ENCODE results near the gene MYLK. TPM values are rescaled to one million over a fixed set of nuclear protein-coding genes. Genes with fewer than 3 reads are reported as not detected.

Gene MYLK, protein sequence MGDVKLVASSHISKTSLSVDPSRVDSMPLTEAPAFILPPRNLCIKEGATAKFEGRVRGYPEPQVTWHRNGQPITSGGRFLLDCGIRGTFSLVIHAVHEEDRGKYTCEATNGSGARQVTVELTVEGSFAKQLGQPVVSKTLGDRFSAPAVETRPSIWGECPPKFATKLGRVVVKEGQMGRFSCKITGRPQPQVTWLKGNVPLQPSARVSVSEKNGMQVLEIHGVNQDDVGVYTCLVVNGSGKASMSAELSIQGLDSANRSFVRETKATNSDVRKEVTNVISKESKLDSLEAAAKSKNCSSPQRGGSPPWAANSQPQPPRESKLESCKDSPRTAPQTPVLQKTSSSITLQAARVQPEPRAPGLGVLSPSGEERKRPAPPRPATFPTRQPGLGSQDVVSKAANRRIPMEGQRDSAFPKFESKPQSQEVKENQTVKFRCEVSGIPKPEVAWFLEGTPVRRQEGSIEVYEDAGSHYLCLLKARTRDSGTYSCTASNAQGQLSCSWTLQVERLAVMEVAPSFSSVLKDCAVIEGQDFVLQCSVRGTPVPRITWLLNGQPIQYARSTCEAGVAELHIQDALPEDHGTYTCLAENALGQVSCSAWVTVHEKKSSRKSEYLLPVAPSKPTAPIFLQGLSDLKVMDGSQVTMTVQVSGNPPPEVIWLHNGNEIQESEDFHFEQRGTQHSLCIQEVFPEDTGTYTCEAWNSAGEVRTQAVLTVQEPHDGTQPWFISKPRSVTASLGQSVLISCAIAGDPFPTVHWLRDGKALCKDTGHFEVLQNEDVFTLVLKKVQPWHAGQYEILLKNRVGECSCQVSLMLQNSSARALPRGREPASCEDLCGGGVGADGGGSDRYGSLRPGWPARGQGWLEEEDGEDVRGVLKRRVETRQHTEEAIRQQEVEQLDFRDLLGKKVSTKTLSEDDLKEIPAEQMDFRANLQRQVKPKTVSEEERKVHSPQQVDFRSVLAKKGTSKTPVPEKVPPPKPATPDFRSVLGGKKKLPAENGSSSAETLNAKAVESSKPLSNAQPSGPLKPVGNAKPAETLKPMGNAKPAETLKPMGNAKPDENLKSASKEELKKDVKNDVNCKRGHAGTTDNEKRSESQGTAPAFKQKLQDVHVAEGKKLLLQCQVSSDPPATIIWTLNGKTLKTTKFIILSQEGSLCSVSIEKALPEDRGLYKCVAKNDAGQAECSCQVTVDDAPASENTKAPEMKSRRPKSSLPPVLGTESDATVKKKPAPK (N-terminal part only)
- not detected in 2 replicates for total RNA-seq
- total RNA-seq (2013): 12.2 TPM
- polyA plus RNA-seq: 0.49 and 0.51 TPM in 2 replicates
- polyA minus RNA-seq: 1.7 and 7.7 TPM in 2 replicates

- H3K36me3 ChIP-seq (replicated peaks in 1 of 2; ENCODE audit: control extremely low read depth in 1 of 2, control insufficient read depth in 1 of 2, extremely low read depth in 1 of 2, insufficient read depth in 2 of 2, low read length in 1 of 2): no peaks in the 10 kb centered on the region
- WGBS (ENCODE audit: insufficient coverage): 4% methylated on average over 58 of the region's 70 CpGs
- no peaks in the 10 kb centered on the region for H3K9me3 ChIP-seq (ENCODE audit: control extremely low read depth in 1 of 3, control insufficient read depth in 2 of 3, insufficient read depth in 1 of 3, low read length in 2 of 3)
- H3K4me1 Mint-ChIP-seq: peaks cover 16% of the 10 kb centered on the region
- H3K27me3 Mint-ChIP-seq: peaks cover 43% of the 10 kb centered on the region
- DNase-seq: peak; percentile 40
- peak within 1 kb of the TSS; percentile 54 for H2AFZ ChIP-seq (ENCODE audit: insufficient read depth, low read depth, low read length, poor library complexity, severe bottlenecking)
- peaks cover 8 to 16% of the 10 kb centered on the region in 2 donors for H3K4me1 ChIP-seq (ENCODE audit: control insufficient read depth in 2 of 2, insufficient read depth in 2 of 2, low read length in 2 of 2)
- peak within 1 kb of the TSS; percentile 83 for H3K4me3 Mint-ChIP-seq
- peak; percentile 71 for ATAC-seq (ENCODE audit: low read depth)
- no peaks in the 10 kb centered on the region for H4K20me1 ChIP-seq (ENCODE audit: control insufficient read depth, insufficient read depth, low read length, poor library complexity, severe bottlenecking)
- no peak within 1 kb of the TSS for H3K27ac Mint-ChIP-seq
- no peaks in the 10 kb centered on the region for H3K9me3 Mint-ChIP-seq (ENCODE audit: insufficient read depth)
- ChIA-PET CTCF (no interaction called here), POLR2A (no interaction called here)
- peak within 1 kb of the TSS in 3 of 5 experiments; percentile 14 to 29 (median 21) for H3K4me3 ChIP-seq (ENCODE audit: control extremely low read depth in 1 of 5, extremely low read depth in 1 of 5, insufficient read depth in 1 of 5, low read depth in 2 of 5, low read length in 4 of 5)
- H3K27ac ChIP-seq (ENCODE audit: low read length in 2 of 2): no peak within 1 kb of the TSS
- intact Hi-C loops (cut with micrococcal nuclease): no loop called here
- H3K4me2 ChIP-seq (replicated peaks; ENCODE audit: low read depth, low read length, poor library complexity, severe bottlenecking): peak within 1 kb of the TSS; percentile 67
- H3K27me3 ChIP-seq (replicated peaks in 1 of 4; ENCODE audit: control extremely low read depth in 1 of 4, control insufficient read depth in 3 of 4, insufficient read depth in 4 of 4, low read length in 3 of 4): peaks cover 0 to 36% (median 8%) of the 10 kb centered on the region in 4 experiments
- H3K79me2 ChIP-seq (ENCODE audit: control insufficient read depth, insufficient read depth, low read length): no peaks in the 10 kb centered on the region
- TF ChIP-seq EZH2 (IDR thresholded peaks at IDR 0.05; ENCODE audit: borderline replicate concordance, insufficient read depth, low read depth, low read length, poor library complexity, severe bottlenecking): no peak
- TF ChIP-seq, protein P1, sequence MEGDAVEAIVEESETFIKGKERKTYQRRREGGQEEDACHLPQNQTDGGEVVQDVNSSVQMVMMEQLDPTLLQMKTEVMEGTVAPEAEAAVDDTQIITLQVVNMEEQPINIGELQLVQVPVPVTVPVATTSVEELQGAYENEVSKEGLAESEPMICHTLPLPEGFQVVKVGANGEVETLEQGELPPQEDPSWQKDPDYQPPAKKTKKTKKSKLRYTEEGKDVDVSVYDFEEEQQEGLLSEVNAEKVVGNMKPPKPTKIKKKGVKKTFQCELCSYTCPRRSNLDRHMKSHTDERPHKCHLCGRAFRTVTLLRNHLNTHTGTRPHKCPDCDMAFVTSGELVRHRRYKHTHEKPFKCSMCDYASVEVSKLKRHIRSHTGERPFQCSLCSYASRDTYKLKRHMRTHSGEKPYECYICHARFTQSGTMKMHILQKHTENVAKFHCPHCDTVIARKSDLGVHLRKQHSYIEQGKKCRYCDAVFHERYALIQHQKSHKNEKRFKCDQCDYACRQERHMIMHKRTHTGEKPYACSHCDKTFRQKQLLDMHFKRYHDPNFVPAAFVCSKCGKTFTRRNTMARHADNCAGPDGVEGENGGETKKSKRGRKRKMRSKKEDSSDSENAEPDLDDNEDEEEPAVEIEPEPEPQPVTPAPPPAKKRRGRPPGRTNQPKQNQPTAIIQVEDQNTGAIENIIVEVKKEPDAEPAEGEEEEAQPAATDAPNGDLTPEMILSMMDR (IDR thresholded peaks at IDR 0.05): no peak
- H3K9ac ChIP-seq (ENCODE audit: low read length): peak within 1 kb of the TSS; percentile 29
Observed at GRCh38 chr3:123884203-123884831, at the start of gene MYLK. Gene MYLK, minus strand, starts transcription at chr3:123884332. Its CDS starts 90,491 bp downstream, at chr3:123793841.

Measured in B cell (primary cell).